ENCODE measurements around the gene PTPRZ1.

Gene PTPRZ1

DNA sequence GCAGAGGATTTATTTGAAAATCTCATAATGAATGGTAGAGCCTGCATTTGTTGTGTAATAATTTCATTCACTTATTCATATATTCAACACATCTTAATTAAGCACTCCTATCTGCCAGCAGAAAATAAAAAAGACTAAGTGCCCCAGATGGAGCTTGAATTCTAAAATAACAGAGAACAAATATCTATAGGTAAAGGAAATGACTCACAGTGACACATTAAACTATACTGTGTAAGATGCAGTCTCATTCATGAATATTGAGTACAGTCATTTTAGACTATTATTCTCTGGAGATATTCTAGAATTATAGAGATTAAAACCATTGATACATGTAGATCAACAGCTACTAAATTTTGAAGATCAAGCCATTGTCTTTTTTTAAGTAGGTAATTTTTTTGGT is 72.1 kb downstream of the PTPRZ1 start:
- Histone ChIP-seq H3K27me3 (replicated peaks; ENCODE audit: control insufficient read depth, insufficient read depth, low read length) (no peaks in the 10 kb centered on the region; the same call in 1 of the 2 replicates), H3K4me3 (replicated peaks; ENCODE audit: low read depth, low read length) (no peak overlapping the region), H3K36me3 (ENCODE audit: control insufficient read depth, insufficient read depth, low read length) (no peaks in the 10 kb centered on the region)
- no peak for DNase-seq (ENCODE audit: extremely low read depth, insufficient read length)
- TF ChIP-seq, protein P1, sequence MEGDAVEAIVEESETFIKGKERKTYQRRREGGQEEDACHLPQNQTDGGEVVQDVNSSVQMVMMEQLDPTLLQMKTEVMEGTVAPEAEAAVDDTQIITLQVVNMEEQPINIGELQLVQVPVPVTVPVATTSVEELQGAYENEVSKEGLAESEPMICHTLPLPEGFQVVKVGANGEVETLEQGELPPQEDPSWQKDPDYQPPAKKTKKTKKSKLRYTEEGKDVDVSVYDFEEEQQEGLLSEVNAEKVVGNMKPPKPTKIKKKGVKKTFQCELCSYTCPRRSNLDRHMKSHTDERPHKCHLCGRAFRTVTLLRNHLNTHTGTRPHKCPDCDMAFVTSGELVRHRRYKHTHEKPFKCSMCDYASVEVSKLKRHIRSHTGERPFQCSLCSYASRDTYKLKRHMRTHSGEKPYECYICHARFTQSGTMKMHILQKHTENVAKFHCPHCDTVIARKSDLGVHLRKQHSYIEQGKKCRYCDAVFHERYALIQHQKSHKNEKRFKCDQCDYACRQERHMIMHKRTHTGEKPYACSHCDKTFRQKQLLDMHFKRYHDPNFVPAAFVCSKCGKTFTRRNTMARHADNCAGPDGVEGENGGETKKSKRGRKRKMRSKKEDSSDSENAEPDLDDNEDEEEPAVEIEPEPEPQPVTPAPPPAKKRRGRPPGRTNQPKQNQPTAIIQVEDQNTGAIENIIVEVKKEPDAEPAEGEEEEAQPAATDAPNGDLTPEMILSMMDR (IDR thresholded peaks at IDR 0.05; ENCODE audit: insufficient read depth, low read length, poor library complexity, severe bottlenecking) = no peak

GRCh38 chr7:121945480-121946236 is 72.7 kb downstream of the PTPRZ1 start:
- DNase-seq (ENCODE audit: extremely low read depth, insufficient read length) = no peak
- TF ChIP-seq, protein P1 (IDR thresholded peaks at IDR 0.05; ENCODE audit: insufficient read depth, low read length, poor library complexity, severe bottlenecking) = no peak
- no peaks in the 10 kb centered on the region; the same call in 1 of the 2 replicates for H3K27me3 ChIP-seq (replicated peaks; ENCODE audit: control insufficient read depth, insufficient read depth, low read length)

DNA sequence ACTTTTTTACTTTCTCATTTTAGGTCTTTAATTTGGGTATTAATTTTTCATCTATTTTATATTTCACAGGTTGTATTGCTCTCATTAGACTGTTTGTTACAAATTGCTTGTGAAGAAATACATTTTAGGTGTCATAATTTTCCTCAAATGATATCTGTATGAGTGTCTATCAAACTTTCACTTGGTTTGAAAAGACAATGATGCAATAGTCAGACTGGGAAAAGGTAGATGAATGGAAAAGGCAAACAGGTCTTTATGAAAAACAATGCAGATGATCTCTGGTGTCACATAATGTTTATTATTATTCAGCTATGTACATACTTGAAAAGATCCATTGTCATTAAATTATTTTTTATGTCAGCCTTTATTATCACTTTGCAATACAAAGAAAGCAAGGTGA is 80.2 kb downstream of the PTPRZ1 start:
- no peak overlapping the region for H3K4me3 ChIP-seq (replicated peaks; ENCODE audit: low read depth, low read length)
- no peaks in the 10 kb centered on the region for H3K36me3 ChIP-seq (ENCODE audit: control insufficient read depth, insufficient read depth, low read length)
- no peaks in the 10 kb centered on the region; the same call in 1 of the 2 replicates for H3K27me3 ChIP-seq (replicated peaks; ENCODE audit: control insufficient read depth, insufficient read depth, low read length)
- TF ChIP-seq, protein P1 (IDR thresholded peaks at IDR 0.05; ENCODE audit: insufficient read depth, low read length, poor library complexity, severe bottlenecking) = no peak
- no peak for DNase-seq (ENCODE audit: extremely low read depth, insufficient read length)

More at GRCh38 chr7:121945480-121946236, 72.7 kb downstream of the PTPRZ1 start:
- Histone ChIP-seq H3K36me3 (ENCODE audit: control insufficient read depth, insufficient read depth, low read length) (no peaks in the 10 kb centered on the region), H3K4me3 (replicated peaks; ENCODE audit: low read depth, low read length) (no peak overlapping the region)

DNA sequence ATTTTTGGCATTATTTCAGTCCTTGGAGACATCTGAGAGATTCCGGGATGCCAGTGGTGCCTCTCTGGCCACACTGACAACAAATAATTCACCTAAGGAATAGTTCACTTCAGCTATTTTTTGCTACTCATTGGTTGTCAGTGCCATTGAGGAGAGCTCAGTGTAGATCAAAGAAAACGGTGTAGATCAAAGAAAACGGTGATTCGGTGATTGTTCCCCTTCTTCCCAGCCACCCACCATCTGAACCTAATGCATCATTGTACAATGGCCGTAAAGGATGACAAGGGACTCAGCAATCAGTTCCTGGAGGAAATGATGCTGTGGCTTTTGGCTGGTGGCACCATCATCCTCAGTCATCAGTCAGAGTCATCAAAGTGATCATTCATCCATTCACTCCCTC is 80.6 kb downstream of the PTPRZ1 start:
- TF ChIP-seq, protein P1 (IDR thresholded peaks at IDR 0.05; ENCODE audit: insufficient read depth, low read length, poor library complexity, severe bottlenecking) = no peak
- DNase-seq (ENCODE audit: extremely low read depth, insufficient read length) = no peak
- no peaks in the 10 kb centered on the region; the same call in 1 of the 2 replicates for H3K27me3 ChIP-seq (replicated peaks; ENCODE audit: control insufficient read depth, insufficient read depth, low read length)
- no peak overlapping the region for H3K4me3 ChIP-seq (replicated peaks; ENCODE audit: low read depth, low read length)
- H3K36me3 ChIP-seq (ENCODE audit: control insufficient read depth, insufficient read depth, low read length) = no peaks in the 10 kb centered on the region

DNA sequence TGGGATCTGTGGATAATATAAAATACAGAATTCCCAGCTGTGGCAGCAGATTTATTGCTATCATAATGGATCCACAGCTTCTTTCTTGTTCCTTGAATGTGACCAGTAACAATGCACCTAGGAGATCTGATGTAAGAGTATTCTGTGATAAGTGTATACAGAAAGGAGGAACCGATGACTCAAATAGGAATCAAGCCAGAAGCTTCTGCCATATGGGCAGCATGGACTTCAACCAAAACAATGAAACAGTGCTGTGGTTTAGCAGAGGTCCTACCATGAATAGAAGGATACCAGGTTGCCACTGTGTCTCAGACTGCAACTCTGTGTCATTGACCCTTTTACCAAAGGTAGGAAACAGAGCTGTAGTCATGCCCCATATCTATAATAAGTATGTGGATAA is 81.8 kb downstream of the PTPRZ1 start:
- Histone ChIP-seq H3K27me3 (replicated peaks; ENCODE audit: control insufficient read depth, insufficient read depth, low read length) (no peaks in the 10 kb centered on the region), H3K36me3 (ENCODE audit: control insufficient read depth, insufficient read depth, low read length) (no peaks in the 10 kb centered on the region), H3K4me3 (replicated peaks; ENCODE audit: low read depth, low read length) (no peak overlapping the region)
- no peak for DNase-seq (ENCODE audit: extremely low read depth, insufficient read length)
- TF ChIP-seq, protein P1 (IDR thresholded peaks at IDR 0.05; ENCODE audit: insufficient read depth, low read length, poor library complexity, severe bottlenecking) = no peak
